GM18873 (cell line): Measurements from ENCODE around the gene TMA16.

Source experiments
- ATAC-seq: cut with Tn5 transposase; IDR thresholded peaks from one replicate; pipeline ENCODE4 v1.9.1; 2021; ENCODE audit warnings: mild to moderate bottlenecking, moderate library complexity, moderate number of reproducible peaks; ENCODE audit not compliant: unreplicated experiment, low FRiP score

TMA16 gene

GRCh38 chr4:163558539-163559044, 64.1 kb downstream of the TMA16 start:
- no peak for ATAC-seq

GRCh38 chr4:163562496-163562895, 68.0 kb downstream of the TMA16 start:
- peak; percentile 61 for ATAC-seq

GRCh38 chr4:163563592-163563991, 69.1 kb downstream of the TMA16 start:
- ATAC-seq = no peak

GRCh38 chr4:163564221-163564720, 69.8 kb downstream of the TMA16 start:
- ATAC-seq = no peak

- no peak for ATAC-seq
Measured at GRCh38 chr4:163565226-163566135, 71.0 kb downstream of the TMA16 start.

- no peak for ATAC-seq
Measured at GRCh38 chr4:163566257-163566796, 71.8 kb downstream of the TMA16 start.

GRCh38 chr4:163568843-163569242, 74.4 kb downstream of the TMA16 start:
- ATAC-seq = peak; percentile 54
